ENCODE measurements around the gene ZNF91.

GRCh38 chr19:23315286-23315685 is 80.0 kb downstream of the ZNF91 start:
- no peak for TF ChIP-seq CTCF (IDR thresholded peaks at IDR 0.05; ENCODE audit: borderline replicate concordance, extremely low read depth, low read length, poor library complexity, severe bottlenecking)
- TF ChIP-seq EZH2 (IDR thresholded peaks at IDR 0.05; ENCODE audit: borderline replicate concordance, low read depth, low read length, severe bottlenecking) = no peak

All from DND-41 (cell line).